ENCODE data around the gene LEAP2.

Gene LEAP2

DNA sequence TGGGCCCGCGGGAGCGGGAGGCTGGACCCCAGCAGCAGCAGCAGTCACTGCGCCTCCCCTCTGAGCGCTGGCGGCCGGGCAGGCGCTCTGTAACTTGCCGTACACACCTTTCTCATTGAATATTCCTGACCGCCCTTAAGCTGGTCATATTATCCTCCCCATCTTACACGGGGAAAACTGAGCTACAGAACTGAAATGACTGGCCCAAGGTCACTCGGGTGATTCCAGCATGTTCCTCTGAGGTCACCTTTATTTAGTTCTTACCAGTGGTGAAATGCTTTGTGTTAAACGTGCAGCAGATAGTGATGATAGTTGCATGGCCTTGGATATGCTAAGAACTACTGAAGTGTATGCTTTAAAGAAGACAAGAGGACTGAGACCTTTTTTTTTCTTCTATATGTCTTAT lies 6.4 kb upstream of the LEAP2 start:
- peak overlapping the region; percentile 84 for H3K9ac ChIP-seq (ENCODE audit: low read depth, low read length, poor library complexity, severe bottlenecking)
- no peak overlapping the region for H2AFZ ChIP-seq (ENCODE audit: low read length)
- no peaks in the 10 kb centered on the region for H3K27me3 ChIP-seq (ENCODE audit: insufficient read depth, low read length, poor library complexity, severe bottlenecking)
- H3K4me3 ChIP-seq (ENCODE audit: low read length, poor library complexity, severe bottlenecking), result peak overlapping the region; percentile 88
- H3K9me2 ChIP-seq (replicated peaks; ENCODE audit: low read depth, low read length), result no peaks in the 10 kb centered on the region
- TF ChIP-seq CTCF (conservative IDR thresholded peaks at IDR 0.05; ENCODE audit: low read length), result no peak
- TF ChIP-seq EZH2phosphoT487 (IDR thresholded peaks at IDR 0.05; ENCODE audit: borderline replicate concordance), result no peak
- H3K9me3 ChIP-seq (ENCODE audit: insufficient read depth, low read depth, low read length), result no peaks in the 10 kb centered on the region
- H4K20me1 ChIP-seq (ENCODE audit: insufficient read depth, low read length, poor library complexity, severe bottlenecking), result peaks cover 11% of the 10 kb centered on the region
- H3K4me1 ChIP-seq (ENCODE audit: insufficient read depth, low read length, poor library complexity, severe bottlenecking), result peaks cover 5% of the 10 kb centered on the region
- H3K4me2 ChIP-seq (ENCODE audit: low read depth, low read length, poor library complexity, severe bottlenecking), result peak overlapping the region; percentile 74
- no peaks in the 10 kb centered on the region for H3F3A ChIP-seq (ENCODE audit: low read depth)
- peaks cover 22% of the 10 kb centered on the region for H3K79me2 ChIP-seq (ENCODE audit: insufficient read depth, low read length)
- peaks cover 7% of the 10 kb centered on the region; the same call in 1 of the 2 replicates for H3K36me3 ChIP-seq (ENCODE audit: insufficient read depth, low read length)

DNA sequence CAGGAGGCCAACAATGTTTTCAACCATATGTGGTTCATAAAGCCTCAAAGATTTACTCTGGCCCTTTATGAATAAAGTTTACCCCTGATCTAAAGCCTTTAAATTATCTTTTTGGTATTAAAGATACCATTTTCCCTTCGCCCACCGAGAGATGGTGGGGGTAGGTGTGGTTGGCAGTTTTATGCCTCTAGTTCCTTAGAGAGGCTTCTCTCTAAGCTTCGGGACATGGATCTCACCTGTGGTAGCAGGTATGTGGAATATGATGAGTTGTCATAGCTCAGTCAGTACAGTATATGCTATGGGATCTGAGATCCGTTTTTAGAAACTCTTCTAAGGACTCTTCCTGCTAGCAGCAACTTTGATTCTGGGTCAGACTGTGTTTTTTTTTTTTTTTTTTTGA lies 4.7 kb upstream of the LEAP2 start:
- H3K9me3 ChIP-seq (ENCODE audit: insufficient read depth, low read depth, low read length), result no peaks in the 10 kb centered on the region
- H3K4me3 ChIP-seq (ENCODE audit: low read length, poor library complexity, severe bottlenecking), result no peak overlapping the region
- no peaks in the 10 kb centered on the region for H3F3A ChIP-seq (ENCODE audit: low read depth)
- H3K9me2 ChIP-seq (replicated peaks; ENCODE audit: low read depth, low read length), result no peaks in the 10 kb centered on the region
- TF ChIP-seq EZH2phosphoT487 (IDR thresholded peaks at IDR 0.05; ENCODE audit: borderline replicate concordance) (no peak), CTCF (conservative IDR thresholded peaks at IDR 0.05; ENCODE audit: low read length) (no peak)
- H3K36me3 ChIP-seq (ENCODE audit: insufficient read depth, low read length), result peaks cover 7% of the 10 kb centered on the region; the same call in 1 of the 2 replicates
- no peak overlapping the region for H3K9ac ChIP-seq (ENCODE audit: low read depth, low read length, poor library complexity, severe bottlenecking)
- H3K4me1 ChIP-seq (ENCODE audit: insufficient read depth, low read length, poor library complexity, severe bottlenecking), result peaks cover 5% of the 10 kb centered on the region
- H3K27me3 ChIP-seq (ENCODE audit: insufficient read depth, low read length, poor library complexity, severe bottlenecking), result no peaks in the 10 kb centered on the region
- no peak overlapping the region for H2AFZ ChIP-seq (ENCODE audit: low read length)
- H4K20me1 ChIP-seq (ENCODE audit: insufficient read depth, low read length, poor library complexity, severe bottlenecking), result peaks cover 11% of the 10 kb centered on the region
- H3K79me2 ChIP-seq (ENCODE audit: insufficient read depth, low read length), result peaks cover 22% of the 10 kb centered on the region
- H3K4me2 ChIP-seq (ENCODE audit: low read depth, low read length, poor library complexity, severe bottlenecking), result no peak overlapping the region

DNA sequence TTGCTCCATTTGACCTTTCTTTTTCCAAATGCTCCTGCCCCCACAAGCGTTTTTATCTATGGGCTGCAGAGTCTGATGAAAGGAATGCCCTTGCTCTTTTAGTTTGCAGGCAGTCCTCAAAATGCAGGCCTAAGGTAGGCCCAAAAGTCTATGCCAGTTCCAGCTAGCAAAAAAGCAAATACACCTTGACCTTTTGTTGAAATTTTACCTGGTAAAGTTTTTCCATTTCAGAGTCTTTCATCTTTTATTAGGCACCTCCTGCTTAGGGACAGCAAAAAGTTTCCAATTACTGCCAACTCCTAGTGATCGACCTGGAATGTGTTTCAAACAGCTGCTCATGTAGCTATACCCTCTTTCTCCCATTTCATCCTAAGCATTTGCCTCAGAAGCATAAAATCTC lies 2.7 kb upstream of the LEAP2 start:
- Histone ChIP-seq H3K9me2 (replicated peaks; ENCODE audit: low read depth, low read length) (no peaks in the 10 kb centered on the region), H2AFZ (ENCODE audit: low read length) (no peak overlapping the region), H4K20me1 (ENCODE audit: insufficient read depth, low read length, poor library complexity, severe bottlenecking) (peaks cover 11% of the 10 kb centered on the region), H3K36me3 (ENCODE audit: insufficient read depth, low read length) (peaks cover 7% of the 10 kb centered on the region; the same call in 1 of the 2 replicates), H3K79me2 (ENCODE audit: insufficient read depth, low read length) (peaks cover 20% of the 10 kb centered on the region), H3K9ac (ENCODE audit: low read depth, low read length, poor library complexity, severe bottlenecking) (no peak overlapping the region), H3F3A (ENCODE audit: low read depth) (no peaks in the 10 kb centered on the region), H3K4me3 (ENCODE audit: low read length, poor library complexity, severe bottlenecking) (no peak overlapping the region), H3K9me3 (ENCODE audit: insufficient read depth, low read depth, low read length) (no peaks in the 10 kb centered on the region), H3K4me2 (ENCODE audit: low read depth, low read length, poor library complexity, severe bottlenecking) (no peak overlapping the region), H3K4me1 (ENCODE audit: insufficient read depth, low read length, poor library complexity, severe bottlenecking) (peaks cover 5% of the 10 kb centered on the region), H3K27me3 (ENCODE audit: insufficient read depth, low read length, poor library complexity, severe bottlenecking) (no peaks in the 10 kb centered on the region)
- no peak for TF ChIP-seq EZH2phosphoT487 (IDR thresholded peaks at IDR 0.05; ENCODE audit: borderline replicate concordance)
- no peak for TF ChIP-seq CTCF (conservative IDR thresholded peaks at IDR 0.05; ENCODE audit: low read length)

All from Loucy (cell line).